Smooth muscle cell (in vitro differentiated cells): Measurements from ENCODE around the gene C1QL1. TPM values are rescaled to one million over a fixed set of nuclear protein-coding genes. Genes with fewer than 3 reads are reported as not detected.

Experiments
- DNase-seq: peaks from one replicate; lab custom pipeline; 2025; ENCODE audit not compliant: unreplicated experiment; lab: John Stamatoyannopoulos, UW
- H2AFZ ChIP-seq: fragments of 200-600 bp; sonication (generic); 2 replicates; pipeline ENCODE4 v1.6.0; 2016; ENCODE audit warnings: antibody characterized with exemption, low read depth, mild to moderate bottlenecking
- H3F3A ChIP-seq: fragments of 200-600 bp; sonication (generic); 2 replicates; pipeline ENCODE4 v1.6.0; 2017; ENCODE audit warnings: antibody characterized with exemption, low read depth
- H3K27ac ChIP-seq: fragments of 200-600 bp; sonication (generic); 2 replicates; pipeline ENCODE4 v1.5.1; 2016; ENCODE audit warnings: low read depth, mild to moderate bottlenecking
- H3K27me3 ChIP-seq: fragments of 200-600 bp; sonication (generic); 2 replicates; pipeline ENCODE4 v1.6.1; 2016; ENCODE audit warnings: low read depth, mild to moderate bottlenecking
- H3K36me3 ChIP-seq: fragments of 200-600 bp; sonication (generic); 2 replicates; pipeline ENCODE4 v1.5.1; 2016; ENCODE audit warnings: low read depth
- H3K4me1 ChIP-seq: fragments of 200-600 bp; sonication (generic); 2 replicates; pipeline ENCODE4 v1.5.1; 2016; ENCODE audit warnings: low read depth
- H3K4me2 ChIP-seq: fragments of 200-600 bp; sonication (generic); 2 replicates; pipeline ENCODE4 v1.6.0; 2016; ENCODE audit warnings: mild to moderate bottlenecking
- H3K4me3 ChIP-seq: fragments of 200-600 bp; sonication (generic); 2 replicates; pipeline ENCODE4 v1.5.1; 2016; ENCODE audit warnings: mild to moderate bottlenecking
- H3K79me2 ChIP-seq: fragments of 200-600 bp; sonication (generic); 2 replicates; pipeline ENCODE4 v1.6.0; 2016; ENCODE audit warnings: low read depth, mild to moderate bottlenecking
- H3K9ac ChIP-seq: fragments of 200-600 bp; sonication (generic); 2 replicates; pipeline ENCODE4 v1.6.0; 2016; ENCODE audit warnings: low read depth
- H3K9me3 ChIP-seq: fragments of 200-600 bp; sonication (generic); replicated peaks from 2 replicates; pipeline ENCODE4 v1.5.1; 2016; ENCODE audit warnings: low read depth
- H4K20me1 ChIP-seq: fragments of 200-600 bp; sonication (generic); 2 replicates; pipeline ENCODE4 v1.6.0; 2016; ENCODE audit warnings: low read depth
- WGBS: methylation state at CpG from one replicate; pipeline ENCODE4 v1.1.7; 2016; ENCODE audit warnings: low lambda C conversion rate; 5-methylcytosine and 5-hydroxymethylcytosine counted together
- polyA plus RNA-seq: library from polyadenylated mRNA; unstranded; fragments of >200 nt; fragmentation: Nextera tagmentation; extraction: Ambion mirVana; gene quantifications from 2 replicates; pipeline ENCODE4 v1.2.1, GENCODE V29; 2016
- total RNA-seq: library from RNA; depleted of rRNA; stranded (reverse); fragments of >200 nt; gene quantifications from 2 replicates; pipeline ENCODE4 v1.2.3, GENCODE V29; 2014
- TF ChIP-seq, protein P1 (sequence below): fragments of 200-600 bp; sonication (generic); IDR thresholded peaks from 2 replicates; pipeline ENCODE4 v1.5.1; 2017; ENCODE audit warnings: borderline replicate concordance, mild to moderate bottlenecking, antibody characterized with exemption; ENCODE audit not compliant: insufficient read depth, poor library complexity, severe bottlenecking

The C1QL1 gene
- total and polyA plus RNA-seq, 2 experiments from 2014 or later = 5.6 TPM; not detected in 1

DNA sequence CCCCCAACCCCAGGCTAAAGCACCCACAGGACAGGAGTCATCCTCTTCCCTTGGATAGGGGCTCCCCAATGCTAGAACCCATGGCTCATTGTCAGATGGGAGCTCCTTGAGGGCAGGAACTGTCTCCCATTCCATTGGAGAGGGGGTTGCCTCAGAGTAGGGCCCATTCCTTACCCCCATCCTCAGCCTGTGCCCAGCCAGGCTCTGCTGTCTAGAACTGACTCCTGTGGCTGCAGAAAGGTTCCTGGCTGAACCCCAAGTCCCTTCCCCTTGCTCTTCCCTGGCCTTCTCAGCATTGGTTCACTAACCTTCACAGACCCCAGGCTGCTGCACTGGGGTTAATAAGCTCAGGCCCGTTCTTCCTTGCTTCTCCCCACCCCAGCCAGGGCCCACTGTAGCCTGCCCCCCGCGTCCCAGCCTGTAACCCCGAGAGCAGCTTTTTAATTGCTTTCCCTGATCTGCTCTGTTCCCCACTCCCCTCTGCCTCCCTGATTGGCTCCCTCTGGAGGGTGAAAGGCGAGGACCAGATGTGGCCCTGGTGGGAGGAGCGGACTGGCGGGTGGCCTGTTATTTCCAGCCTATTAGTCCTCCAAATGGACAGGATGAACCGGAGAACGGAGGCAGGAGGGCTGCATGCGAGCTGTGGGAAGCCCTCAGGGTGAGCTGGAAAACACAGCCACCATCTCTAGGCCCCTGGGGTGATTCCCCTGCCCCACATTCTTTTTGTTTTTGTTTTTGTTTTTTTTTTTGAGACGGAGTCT, 46.8 kb downstream of the C1QL1 start:
- no peaks in the 10 kb centered on the region for H3K27me3 ChIP-seq
- no peak for DNase-seq
- H3F3A ChIP-seq = no peaks in the 10 kb centered on the region
- no peak overlapping the region for H3K27ac ChIP-seq
- H3K4me3 ChIP-seq = no peak overlapping the region
- peaks cover 4% of the 10 kb centered on the region for H3K4me1 ChIP-seq
- no peak overlapping the region for H3K4me2 ChIP-seq
- H4K20me1 ChIP-seq = no peaks in the 10 kb centered on the region
- WGBS = 51% methylated on average over 11 of the region's 11 CpGs
- H3K36me3 ChIP-seq = no peaks in the 10 kb centered on the region
- no peak overlapping the region for H3K9ac ChIP-seq
- no peak overlapping the region for H2AFZ ChIP-seq
- H3K79me2 ChIP-seq = no peaks in the 10 kb centered on the region
- no peaks in the 10 kb centered on the region for H3K9me3 ChIP-seq
- TF ChIP-seq, protein P1, sequence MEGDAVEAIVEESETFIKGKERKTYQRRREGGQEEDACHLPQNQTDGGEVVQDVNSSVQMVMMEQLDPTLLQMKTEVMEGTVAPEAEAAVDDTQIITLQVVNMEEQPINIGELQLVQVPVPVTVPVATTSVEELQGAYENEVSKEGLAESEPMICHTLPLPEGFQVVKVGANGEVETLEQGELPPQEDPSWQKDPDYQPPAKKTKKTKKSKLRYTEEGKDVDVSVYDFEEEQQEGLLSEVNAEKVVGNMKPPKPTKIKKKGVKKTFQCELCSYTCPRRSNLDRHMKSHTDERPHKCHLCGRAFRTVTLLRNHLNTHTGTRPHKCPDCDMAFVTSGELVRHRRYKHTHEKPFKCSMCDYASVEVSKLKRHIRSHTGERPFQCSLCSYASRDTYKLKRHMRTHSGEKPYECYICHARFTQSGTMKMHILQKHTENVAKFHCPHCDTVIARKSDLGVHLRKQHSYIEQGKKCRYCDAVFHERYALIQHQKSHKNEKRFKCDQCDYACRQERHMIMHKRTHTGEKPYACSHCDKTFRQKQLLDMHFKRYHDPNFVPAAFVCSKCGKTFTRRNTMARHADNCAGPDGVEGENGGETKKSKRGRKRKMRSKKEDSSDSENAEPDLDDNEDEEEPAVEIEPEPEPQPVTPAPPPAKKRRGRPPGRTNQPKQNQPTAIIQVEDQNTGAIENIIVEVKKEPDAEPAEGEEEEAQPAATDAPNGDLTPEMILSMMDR = no peak

DNA sequence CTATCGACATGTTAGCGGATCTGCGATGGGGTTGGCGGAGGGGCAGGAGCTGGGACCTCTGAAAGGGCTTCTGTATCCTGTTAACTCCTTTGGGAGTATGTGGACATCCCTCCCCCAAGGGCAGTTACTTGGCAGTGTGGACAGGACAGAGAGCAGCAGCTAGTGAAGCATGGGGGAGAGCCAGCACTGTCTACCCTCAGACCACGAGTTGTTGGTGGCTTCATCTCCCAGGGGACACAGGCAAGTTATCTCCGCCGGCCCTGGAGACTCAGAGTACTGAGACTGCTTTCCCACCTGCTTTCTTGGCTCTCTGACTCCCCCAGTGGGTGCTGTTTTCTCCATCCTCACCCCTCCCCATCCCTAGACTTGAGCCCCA, 47.5 kb downstream of the C1QL1 start:
- H4K20me1 ChIP-seq = no peaks in the 10 kb centered on the region
- peaks cover 4% of the 10 kb centered on the region for H3K4me1 ChIP-seq
- no peak for DNase-seq
- no peaks in the 10 kb centered on the region for H3K36me3 ChIP-seq
- WGBS = 88% methylated on average over 7 of the region's 7 CpGs
- no peak overlapping the region for H3K4me2 ChIP-seq
- H3K27me3 ChIP-seq = no peaks in the 10 kb centered on the region
- H2AFZ ChIP-seq = no peak overlapping the region
- H3F3A ChIP-seq = no peaks in the 10 kb centered on the region
- H3K9me3 ChIP-seq = no peaks in the 10 kb centered on the region
- no peak overlapping the region for H3K27ac ChIP-seq
- H3K79me2 ChIP-seq = no peaks in the 10 kb centered on the region
- no peak overlapping the region for H3K4me3 ChIP-seq
- TF ChIP-seq, protein P1 = no peak
- no peak overlapping the region for H3K9ac ChIP-seq

DNA sequence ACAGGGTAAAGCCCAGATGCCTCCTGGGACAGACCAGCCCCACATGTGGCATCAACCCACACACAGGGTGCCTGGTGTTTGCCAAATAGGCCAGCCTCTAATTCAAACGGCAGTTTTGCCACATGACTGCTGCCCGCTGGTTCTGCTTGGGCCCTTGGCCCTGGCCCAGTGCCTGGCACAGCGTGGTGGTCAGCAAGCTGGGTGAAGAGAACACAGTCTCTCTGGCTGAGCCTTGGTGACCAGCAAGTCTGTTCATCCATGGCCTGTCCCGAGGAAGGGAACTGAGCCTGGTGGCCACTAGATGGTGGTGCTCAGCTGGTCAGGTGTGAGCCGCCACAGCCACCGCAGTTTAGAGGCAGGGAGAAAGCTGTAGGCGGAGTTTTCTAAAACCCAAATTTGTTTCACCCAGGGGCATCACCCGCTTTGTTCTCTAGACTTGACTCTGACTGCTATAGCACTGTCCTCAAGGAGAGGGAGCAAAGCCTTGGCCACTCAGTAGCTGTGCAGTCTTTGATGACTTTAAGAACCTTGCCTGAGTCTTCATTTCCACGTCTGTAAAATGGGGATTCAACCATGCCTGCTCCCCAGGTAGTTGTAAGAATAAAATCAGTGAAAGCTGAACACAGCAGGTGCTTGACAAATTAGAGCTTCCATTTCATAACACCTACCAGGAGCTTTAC, 48.1 kb downstream of the C1QL1 start:
- no peak overlapping the region for H3K4me3 ChIP-seq

More for the DNA sequence above, 48.1 kb downstream of the C1QL1 start:
- Histone ChIP-seq H3K9me3 (no peaks in the 10 kb centered on the region), H3F3A (no peaks in the 10 kb centered on the region), H2AFZ (no peak overlapping the region), H3K27me3 (no peaks in the 10 kb centered on the region), H3K9ac (no peak overlapping the region), H4K20me1 (no peaks in the 10 kb centered on the region), H3K36me3 (no peaks in the 10 kb centered on the region), H3K4me2 (no peak overlapping the region), H3K79me2 (no peaks in the 10 kb centered on the region), H3K27ac (no peak overlapping the region), H3K4me1 (peaks cover 4% of the 10 kb centered on the region)
- TF ChIP-seq, protein P1 = peak; percentile 62
- DNase-seq = peak; percentile 28
- WGBS = 18% methylated on average over 9 of the region's 9 CpGs
